ENCODE results near the gene HOXB8.

HOXB8 gene

GRCh38 chr17:48642059-48642842 is 27.2 kb upstream of the HOXB8 start:
- intact Hi-C loops (cut with micrococcal nuclease), result no loop called here
- peaks cover 94% of the 10 kb centered on the region for H3K27me3 Mint-ChIP-seq

GRCh38 chr17:48641541-48642058 is 26.5 kb upstream of the HOXB8 start:
- intact Hi-C loops (cut with micrococcal nuclease), result no loop called here
- H3K4me3 Mint-ChIP-seq, result no peak overlapping the region

More at GRCh38 chr17:48642059-48642842, 27.2 kb upstream of the HOXB8 start:
- Mint-ChIP-seq H3K4me1 (ENCODE audit: low read depth) (peaks cover 18% of the 10 kb centered on the region), H3K4me3 (no peak overlapping the region), H3K27ac (no peak overlapping the region), H3K36me3 (ENCODE audit: low read depth) (no peaks in the 10 kb centered on the region), H3K9me3 (no peaks in the 10 kb centered on the region)

GRCh38 chr17:48640858-48641180 is 25.7 kb upstream of the HOXB8 start:
- H3K27ac Mint-ChIP-seq, result no peak overlapping the region
- no peaks in the 10 kb centered on the region for H3K36me3 Mint-ChIP-seq (ENCODE audit: low read depth)
- H3K9me3 Mint-ChIP-seq, result no peaks in the 10 kb centered on the region
- intact Hi-C loops (cut with micrococcal nuclease), result no loop called here
- H3K27me3 Mint-ChIP-seq, result peaks cover 94% of the 10 kb centered on the region
- H3K4me1 Mint-ChIP-seq (ENCODE audit: low read depth), result peaks cover 10% of the 10 kb centered on the region
- no peak overlapping the region for H3K4me3 Mint-ChIP-seq

More at GRCh38 chr17:48641541-48642058, 26.5 kb upstream of the HOXB8 start:
- Mint-ChIP-seq H3K9me3 (no peaks in the 10 kb centered on the region), H3K27ac (no peak overlapping the region), H3K36me3 (ENCODE audit: low read depth) (no peaks in the 10 kb centered on the region), H3K27me3 (peaks cover 94% of the 10 kb centered on the region), H3K4me1 (ENCODE audit: low read depth) (peaks cover 12% of the 10 kb centered on the region)

- peaks cover 94% of the 10 kb centered on the region for H3K27me3 Mint-ChIP-seq
- H3K27ac Mint-ChIP-seq, result no peak overlapping the region
- intact Hi-C loops (cut with micrococcal nuclease), result no loop called here
- no peak overlapping the region for H3K4me3 Mint-ChIP-seq
- no peaks in the 10 kb centered on the region for H3K36me3 Mint-ChIP-seq (ENCODE audit: low read depth)
- peaks cover 10% of the 10 kb centered on the region for H3K4me1 Mint-ChIP-seq (ENCODE audit: low read depth)
- H3K9me3 Mint-ChIP-seq, result no peaks in the 10 kb centered on the region
Observed at GRCh38 chr17:48639982-48640857, 25.1 kb upstream of the HOXB8 start.

- Mint-ChIP-seq H3K36me3 (ENCODE audit: low read depth) (no peaks in the 10 kb centered on the region), H3K4me1 (ENCODE audit: low read depth) (peaks cover 10% of the 10 kb centered on the region), H3K27ac (no peak overlapping the region), H3K9me3 (no peaks in the 10 kb centered on the region), H3K4me3 (no peak overlapping the region), H3K27me3 (peaks cover 95% of the 10 kb centered on the region)
- intact Hi-C loops (cut with micrococcal nuclease), result no loop called here
Observed at GRCh38 chr17:48639136-48639535, 24.0 kb upstream of the HOXB8 start.

- Mint-ChIP-seq H3K27me3 (peaks cover 96% of the 10 kb centered on the region), H3K36me3 (ENCODE audit: low read depth) (no peaks in the 10 kb centered on the region), H3K4me3 (no peak overlapping the region), H3K4me1 (ENCODE audit: low read depth) (peaks cover 10% of the 10 kb centered on the region), H3K9me3 (no peaks in the 10 kb centered on the region), H3K27ac (no peak overlapping the region)
- intact Hi-C loops (cut with micrococcal nuclease), result no loop called here
Observed at GRCh38 chr17:48637323-48638260, 22.5 kb upstream of the HOXB8 start.

GRCh38 chr17:48636177-48637018 is 21.3 kb upstream of the HOXB8 start:
- Mint-ChIP-seq H3K27ac (no peak overlapping the region), H3K9me3 (no peaks in the 10 kb centered on the region), H3K4me3 (no peak overlapping the region), H3K4me1 (ENCODE audit: low read depth) (peaks cover 3% of the 10 kb centered on the region), H3K36me3 (ENCODE audit: low read depth) (no peaks in the 10 kb centered on the region), H3K27me3 (peaks cover 96% of the 10 kb centered on the region)
- intact Hi-C loops (cut with micrococcal nuclease), result no loop called here

- Mint-ChIP-seq H3K36me3 (ENCODE audit: low read depth) (no peaks in the 10 kb centered on the region), H3K27ac (no peak overlapping the region), H3K4me1 (ENCODE audit: low read depth) (no peaks in the 10 kb centered on the region), H3K9me3 (no peaks in the 10 kb centered on the region), H3K4me3 (no peak overlapping the region), H3K27me3 (peaks cover 97% of the 10 kb centered on the region)
- intact Hi-C loops (cut with micrococcal nuclease), result no loop called here
Observed at GRCh38 chr17:48634493-48635208, 19.6 kb upstream of the HOXB8 start.

- no peak overlapping the region for H3K4me3 Mint-ChIP-seq
- no peak overlapping the region for H3K27ac Mint-ChIP-seq
- no peaks in the 10 kb centered on the region for H3K36me3 Mint-ChIP-seq (ENCODE audit: low read depth)
- intact Hi-C loops (cut with micrococcal nuclease), result no loop called here
- H3K9me3 Mint-ChIP-seq, result no peaks in the 10 kb centered on the region
- H3K4me1 Mint-ChIP-seq (ENCODE audit: low read depth), result peaks cover 5% of the 10 kb centered on the region
- H3K27me3 Mint-ChIP-seq, result peaks cover 98% of the 10 kb centered on the region
Observed at GRCh38 chr17:48633266-48633677, 18.2 kb upstream of the HOXB8 start.

GRCh38 chr17:48632579-48633265 is 17.6 kb upstream of the HOXB8 start:
- Mint-ChIP-seq H3K36me3 (ENCODE audit: low read depth) (no peaks in the 10 kb centered on the region), H3K9me3 (no peaks in the 10 kb centered on the region), H3K27me3 (peaks cover 98% of the 10 kb centered on the region), H3K4me1 (ENCODE audit: low read depth) (peaks cover 5% of the 10 kb centered on the region), H3K4me3 (no peak overlapping the region), H3K27ac (no peak overlapping the region)
- intact Hi-C loops (cut with micrococcal nuclease), result no loop called here

GRCh38 chr17:48631693-48632578 is 16.8 kb upstream of the HOXB8 start:
- Mint-ChIP-seq H3K9me3 (no peaks in the 10 kb centered on the region), H3K27ac (no peak overlapping the region), H3K4me3 (no peak overlapping the region), H3K27me3 (peaks cover 98% of the 10 kb centered on the region), H3K4me1 (ENCODE audit: low read depth) (peaks cover 5% of the 10 kb centered on the region), H3K36me3 (ENCODE audit: low read depth) (no peaks in the 10 kb centered on the region)
- intact Hi-C loops (cut with micrococcal nuclease), result no loop called here
